Colonic mucosa (tissue), 4 donors: ENCODE results near the gene CDHR2. TPM values are rescaled to one million over a fixed set of nuclear protein-coding genes. Genes with fewer than 3 reads are reported as not detected.

Experiments used
- DNase-seq: peaks from one replicate; pipeline ENCODE4 v3.0.0-alpha.2; 2020
- H3K27ac ChIP-seq: fragments of 200-600 bp; one replicate; pipeline ENCODE4 v1.8.0; 2021
- H3K27me3 ChIP-seq: fragments of 200-600 bp; one replicate; pipeline ENCODE4 v1.8.0; 2021
- H3K36me3 ChIP-seq: fragments of 200-600 bp; one replicate; pipeline ENCODE4 v1.8.0; 2021
- H3K4me1 ChIP-seq: fragments of 200-600 bp; one replicate; pipeline ENCODE4 v1.8.0; 2021; ENCODE audit warnings: mild to moderate bottlenecking
- H3K4me3 ChIP-seq: fragments of 200-600 bp; one replicate; pipeline ENCODE4 v1.8.0; 2021
- H3K9ac ChIP-seq, 2 donors: one replicate each; pipeline ENCODE4 v1.7.0; 2013; ENCODE audit warnings: control low read depth in 2 of 2, low read depth in 2 of 2, low read length in 2 of 2
- H3K9me3 ChIP-seq: fragments of 200-600 bp; one replicate; pipeline ENCODE4 v1.8.0; 2021
- CTCF ChIP-seq: fragments of 200-600 bp; IDR thresholded peaks from one replicate; pipeline ENCODE4 v1.8.0; 2022; ENCODE audit warnings: antibody characterized with exemption, mild to moderate bottlenecking
- intact Hi-C: fragments of 100-400 bp; cut with DNase I; formaldehyde crosslinking; loops from one replicate; pipeline ENCODE4 v1.14.1; 2022
- total RNA-seq, 2 donors: library from RNA; stranded (reverse); fragmentation: NEBNext Ultra II Directional in 1 of 2; extraction: Animal tissue kit (Norgen Biotek cat#: 25700) in 1 of 2; gene quantifications; one replicate each; pipeline ENCODE4 v1.2.1, GENCODE V29; 2021
- donor health status: healthy.
- donor health status: DM: no; HTN: no; CAD: no.
- donor health status: DM: no; HTN: no; CAD: no.

The CDHR2 gene
- 10 to 100 TPM; 42.8 to 60.2 TPM for total RNA-seq

- Histone ChIP-seq H3K4me3 (peak within 1 kb of the TSS; percentile 19), H3K36me3 (no peaks in the 10 kb centered on the region), H3K9me3 (no peaks in the 10 kb centered on the region), H3K4me1 (peaks cover 24% of the 10 kb centered on the region), H3K9ac (peak within 1 kb of the TSS; percentile 32 to 86), H3K27ac (peak within 1 kb of the TSS; percentile 99), H3K27me3 (no peaks in the 10 kb centered on the region)
- intact Hi-C loops, result no loop called here
- TF ChIP-seq CTCF, result no peak
- DNase-seq, result peak; percentile 71
These were observed at the start of gene CDHR2 for GRCh38 chr5:176548967-176549444. TSS of gene CDHR2 (plus strand) at chr5:176549342. CDS start at chr5:176565353, 16,011 bp downstream.

- Histone ChIP-seq H3K27me3 (no peaks in the 10 kb centered on the region), H3K4me1 (no peaks in the 10 kb centered on the region), H3K36me3 (peaks cover 20% of the 10 kb centered on the region), H3K27ac (no peak overlapping the region), H3K9ac (no peak overlapping the region), H3K9me3 (no peaks in the 10 kb centered on the region), H3K4me3 (no peak overlapping the region)
- intact Hi-C loops, result no loop called here
- DNase-seq, result no peak
- TF ChIP-seq CTCF, result no peak
These were observed 48.6 kb upstream of the CDHR2 start for GRCh38 chr5:176500511-176500910.

- Histone ChIP-seq H3K9me3 (no peaks in the 10 kb centered on the region), H3K4me1 (no peaks in the 10 kb centered on the region), H3K27ac (no peak overlapping the region), H3K27me3 (no peaks in the 10 kb centered on the region), H3K9ac (no peak overlapping the region), H3K4me3 (no peak overlapping the region), H3K36me3 (peaks cover 20% of the 10 kb centered on the region)
- no peak for DNase-seq
- TF ChIP-seq CTCF, result no peak
- intact Hi-C loops, result no loop called here
These were observed 47.8 kb upstream of the CDHR2 start for GRCh38 chr5:176501333-176501732.

- TF ChIP-seq CTCF, result no peak
These were observed 45.6 kb upstream of the CDHR2 start for GRCh38 chr5:176503496-176503895.

GRCh38 chr5:176507911-176508310, 41.2 kb upstream of the CDHR2 start:
- no peaks in the 10 kb centered on the region for H3K27me3 ChIP-seq
- H3K27ac ChIP-seq, result no peak overlapping the region
- no peak for TF ChIP-seq CTCF
- H3K4me3 ChIP-seq, result no peak overlapping the region
- H3K4me1 ChIP-seq, result no peaks in the 10 kb centered on the region
- H3K36me3 ChIP-seq, result peaks cover 5% of the 10 kb centered on the region
- no peak for DNase-seq
- no peak overlapping the region for H3K9ac ChIP-seq
- intact Hi-C loops, result no loop called here
- H3K9me3 ChIP-seq, result no peaks in the 10 kb centered on the region

More at GRCh38 chr5:176503496-176503895, 45.6 kb upstream of the CDHR2 start:
- no peaks in the 10 kb centered on the region for H3K27me3 ChIP-seq
- peaks cover 24% of the 10 kb centered on the region for H3K36me3 ChIP-seq
- no peak overlapping the region for H3K27ac ChIP-seq
- no peaks in the 10 kb centered on the region for H3K4me1 ChIP-seq
- DNase-seq, result no peak
- intact Hi-C loops, result no loop called here
- H3K9ac ChIP-seq, result no peak overlapping the region
- no peak overlapping the region for H3K4me3 ChIP-seq
- no peaks in the 10 kb centered on the region for H3K9me3 ChIP-seq
